Activated naive CD4-positive, alpha-beta T cell treated with Interleukin-2 at 50 U/mL for 16 hours (primary cell): ENCODE results near the gene SSX2IP.

Experiments
- DNase-seq: peaks from one replicate; pipeline ENCODE4 v3.0.0-alpha.2; 2020

The SSX2IP gene

GRCh38 chr1:84709131-84709530, 18.9 kb upstream of the SSX2IP start:
- DNase-seq, result no peak

- no peak for DNase-seq
Observed at GRCh38 chr1:84708031-84708430, 17.8 kb upstream of the SSX2IP start.

- DNase-seq, result no peak
Observed at GRCh38 chr1:84705513-84705912, 15.3 kb upstream of the SSX2IP start.

DNA sequence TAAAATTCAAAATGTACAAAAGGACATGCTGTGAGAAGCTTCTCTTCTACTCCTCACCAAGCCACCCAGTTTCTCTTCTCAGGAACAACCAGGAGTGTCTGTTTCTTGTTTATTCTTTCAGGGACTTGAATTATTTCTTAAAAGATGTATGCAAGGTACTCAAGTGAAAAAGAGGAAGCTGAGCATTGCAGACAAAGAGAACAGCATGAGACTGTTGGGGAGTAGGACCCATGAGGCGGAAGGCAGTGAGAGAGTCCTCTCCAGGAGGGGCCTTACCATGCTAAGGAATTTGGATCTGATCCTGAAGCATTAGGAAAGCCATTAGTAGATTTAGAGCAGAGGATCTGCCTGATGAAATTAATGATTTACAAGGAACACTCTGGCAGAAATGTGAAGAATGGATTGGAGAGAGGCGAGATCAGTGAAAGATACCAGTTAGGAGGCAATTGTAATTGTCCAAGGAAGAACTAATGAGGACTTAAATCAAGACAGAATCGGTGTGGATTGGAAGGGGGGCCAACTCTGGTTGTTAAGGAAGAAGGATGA, 14.7 kb upstream of the SSX2IP start:
- no peak for DNase-seq

- no peak for DNase-seq
Observed at GRCh38 chr1:84703431-84703830, 13.2 kb upstream of the SSX2IP start.

DNA sequence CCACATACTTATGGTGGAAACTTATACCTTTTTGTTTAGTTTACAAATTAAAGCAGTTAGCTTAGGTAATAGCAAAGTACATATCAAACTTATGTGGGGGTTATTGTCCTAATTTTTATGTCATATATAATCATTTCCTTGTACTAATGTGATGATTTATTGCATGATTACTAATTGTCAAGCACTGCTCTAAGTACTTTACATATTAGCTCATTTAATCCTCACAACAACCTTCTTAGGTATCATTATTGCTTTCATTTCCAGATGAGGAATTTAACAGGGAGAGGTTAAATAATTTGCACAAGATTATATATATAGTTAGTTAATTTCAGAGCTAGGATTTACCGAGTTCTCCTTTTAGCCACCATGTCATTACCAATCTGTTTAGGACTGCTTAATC, 11.9 kb upstream of the SSX2IP start:
- DNase-seq, result no peak

- DNase-seq, result no peak
Observed at GRCh38 chr1:84701376-84701775, 11.1 kb upstream of the SSX2IP start.

- no peak for DNase-seq
Observed at GRCh38 chr1:84700070-84700469, 9.8 kb upstream of the SSX2IP start.

- DNase-seq, result no peak
Observed at GRCh38 chr1:84698151-84699110, 8.2 kb upstream of the SSX2IP start.

DNA sequence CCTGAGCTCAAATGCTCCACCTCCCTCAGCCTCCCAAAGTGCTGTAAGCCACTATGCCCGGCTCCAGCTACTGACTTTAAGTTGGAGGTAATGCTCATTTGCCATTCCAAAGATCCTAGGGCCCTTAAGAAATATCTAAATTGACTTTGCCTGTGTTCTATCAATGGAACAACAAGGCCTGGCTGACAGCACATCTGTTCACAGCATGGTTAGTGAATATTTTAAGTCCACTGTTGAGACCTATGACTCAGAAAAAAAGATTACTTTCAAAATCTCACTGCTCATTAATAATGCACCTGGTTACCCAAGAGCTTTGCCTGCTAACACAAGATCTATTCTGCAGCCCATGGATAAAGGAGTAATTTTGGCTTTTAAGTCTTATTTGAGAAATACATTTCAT, 3.5 kb upstream of the SSX2IP start:
- no peak for DNase-seq

- DNase-seq, result no peak
Observed at GRCh38 chr1:84693005-84693404, 2.7 kb upstream of the SSX2IP start.

DNA sequence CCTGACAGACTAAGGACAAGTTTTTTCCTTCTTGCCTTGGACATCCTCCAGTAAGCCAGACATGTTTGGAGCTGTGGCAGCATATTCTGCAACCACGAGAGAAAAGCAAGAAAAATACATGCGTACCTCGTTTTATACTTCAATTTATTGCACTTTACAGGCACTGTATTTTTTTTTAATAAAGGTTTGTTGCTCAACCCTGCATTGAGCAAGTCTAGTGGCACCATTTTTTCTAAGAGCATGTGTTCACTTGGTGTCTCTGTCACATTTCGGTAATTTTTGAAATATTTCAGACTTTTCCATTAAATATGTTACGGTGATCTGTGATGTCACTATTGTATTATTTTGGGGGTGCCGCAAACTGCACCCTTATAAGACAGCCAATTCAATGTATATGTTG, 2.1 kb upstream of the SSX2IP start:
- DNase-seq, result no peak

DNA sequence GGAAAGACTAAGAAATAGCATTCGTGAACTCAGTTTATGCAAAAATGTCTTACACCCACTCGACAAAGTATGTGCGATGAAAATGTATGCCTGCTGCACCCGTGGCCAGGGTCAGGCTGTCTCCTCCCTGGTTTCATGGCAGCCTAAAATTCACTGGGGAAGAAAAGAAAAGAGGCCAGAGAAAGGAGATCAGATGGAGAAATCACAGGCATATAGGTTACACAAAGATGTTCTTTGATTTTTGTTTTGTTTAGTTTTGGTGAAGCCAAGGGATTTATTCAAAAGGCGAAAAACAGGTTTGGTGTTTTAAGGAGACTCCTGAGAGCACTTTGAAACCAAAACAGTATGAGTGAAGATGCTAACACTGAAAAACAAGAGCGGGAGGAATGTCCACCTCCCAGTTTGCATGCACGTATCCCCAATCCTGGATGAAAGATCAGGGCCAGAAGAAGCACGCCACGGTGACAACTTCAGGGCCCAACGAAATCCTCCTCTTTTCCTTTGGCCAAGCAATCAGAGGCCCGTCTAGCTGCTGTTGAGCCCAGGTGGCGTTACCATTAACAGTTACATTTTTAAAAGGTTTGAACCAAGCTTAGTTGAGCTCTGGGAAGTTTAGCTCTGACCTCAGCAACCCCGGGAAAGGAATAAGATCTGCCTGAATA, 992 bp upstream of the SSX2IP start:
- DNase-seq, result no peak

DNA sequence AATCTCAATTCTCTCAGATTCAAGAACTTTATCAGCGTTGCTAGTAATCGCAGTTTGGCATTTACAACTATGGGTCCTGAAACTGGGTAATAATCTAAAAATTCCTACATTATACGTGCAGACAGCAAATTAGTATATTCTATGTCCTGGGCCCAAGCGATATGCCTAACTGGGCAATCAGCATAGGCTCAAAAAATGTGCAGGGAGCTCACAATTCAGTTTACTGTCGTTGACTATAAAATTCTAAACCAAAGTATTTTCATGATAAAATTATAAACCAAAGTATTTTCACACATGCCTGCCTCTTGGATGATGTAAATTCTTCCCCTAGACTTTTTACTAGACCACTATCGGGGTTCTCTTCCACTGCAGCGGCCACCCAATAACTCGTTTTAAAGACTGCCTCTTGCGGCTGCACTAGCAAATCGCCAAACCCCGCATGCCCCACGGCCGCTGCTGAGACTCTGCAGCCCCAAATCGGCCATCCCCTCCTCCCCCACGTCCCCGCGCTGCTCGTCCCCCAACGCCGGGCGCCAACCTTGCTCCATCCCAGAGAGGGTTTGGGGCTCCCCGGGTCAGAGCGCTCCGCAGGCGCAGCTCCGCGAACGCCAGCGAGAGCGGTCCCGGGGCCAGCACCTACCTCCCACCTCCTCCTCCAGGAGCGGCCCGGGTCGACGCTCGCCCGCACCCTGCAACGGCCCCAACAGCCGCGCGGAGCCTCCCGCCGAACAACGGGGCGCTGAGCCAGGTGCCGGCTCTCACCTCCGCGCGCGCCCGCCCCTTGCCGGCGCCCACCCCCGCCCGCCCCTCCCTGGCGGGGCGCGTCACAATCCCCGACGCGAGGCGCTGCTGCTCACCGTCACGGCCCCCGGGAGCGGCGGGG, 506 bp downstream of the SSX2IP start:
- no peak for DNase-seq

- no peak for DNase-seq
Observed at GRCh38 chr1:84688463-84689061, 1.7 kb downstream of the SSX2IP start.

GRCh38 chr1:84687714-84688462, 2.4 kb downstream of the SSX2IP start:
- no peak for DNase-seq

GRCh38 chr1:84686223-84686622, 4.0 kb downstream of the SSX2IP start:
- no peak for DNase-seq

GRCh38 chr1:84683508-84683907, 6.8 kb downstream of the SSX2IP start:
- DNase-seq, result no peak

DNA sequence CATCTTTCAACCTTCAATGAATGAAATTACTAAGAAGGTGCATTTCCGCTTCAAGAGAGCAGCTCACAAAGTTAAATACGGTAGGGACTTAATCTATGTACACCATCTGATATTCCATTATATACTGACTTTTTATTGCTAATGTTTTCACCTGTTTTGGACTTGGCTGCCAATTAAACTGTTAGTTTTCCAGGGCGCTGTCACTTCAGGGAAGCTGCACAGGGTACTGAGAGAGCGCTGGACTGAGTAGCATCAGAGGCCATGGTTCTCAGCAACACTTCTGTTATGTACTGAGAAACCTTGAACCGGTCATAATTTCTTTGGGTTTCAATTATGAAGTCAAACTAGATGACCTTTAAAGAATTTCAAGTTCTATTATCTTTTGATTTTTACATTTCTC, 8.2 kb downstream of the SSX2IP start:
- DNase-seq, result no peak

- no peak for DNase-seq
Observed at GRCh38 chr1:84677415-84678099, 12.7 kb downstream of the SSX2IP start.

- no peak for DNase-seq
Observed at GRCh38 chr1:84675631-84676030, 14.6 kb downstream of the SSX2IP start.
